Measurements from ENCODE around the gene VWA1.
A peak's percentile ranks its signal among the peaks of the same experiment; 100 is the strongest.

GRCh38 chr1:1402072-1402900 lies 33.2 kb upstream of the VWA1 start:
- TF ChIP-seq CTCF (IDR thresholded peaks at IDR 0.05) (peak; percentile 35 to 57 (median 46)), POLR2A (IDR thresholded peaks at IDR 0.05) (no peak)
